Activated naive CD4-positive, alpha-beta T cell treated with anti-CD3 and anti-CD28 coated beads, Interleukin-2, amount 10 ng/mL, durations not matched to agents 7 days and 5 days (primary cell): ENCODE measurements around the gene RBMS3.

Experiments used
- CTCF ChIA-PET: fragments of 350-600 bp; sonication (Branson Sonifier 250); formaldehyde crosslinking; loops from one replicate; lab custom pipeline; 2021; ENCODE audit warnings: antibody characterized with exemption; lab: Charles Lee
- DNase-seq: peaks from one replicate; pipeline ENCODE4 v3.0.0-alpha.2; 2020
- H3K27ac Mint-ChIP-seq: one replicate; pipeline ENCODE4 v1.8.0; 2021; ENCODE audit warnings: mild to moderate bottlenecking, moderate library complexity, mixed read lengths
- H3K27me3 Mint-ChIP-seq: one replicate; pipeline ENCODE4 v1.8.0; 2021; ENCODE audit warnings: mild to moderate bottlenecking, mixed read lengths
- H3K36me3 Mint-ChIP-seq: one replicate; pipeline ENCODE4 v1.8.0; 2021; ENCODE audit warnings: mixed read lengths
- H3K4me1 Mint-ChIP-seq: one replicate; pipeline ENCODE4 v1.8.0; 2021; ENCODE audit warnings: mixed read lengths
- H3K4me3 Mint-ChIP-seq: one replicate; pipeline ENCODE4 v1.8.0; 2021; ENCODE audit warnings: mild to moderate bottlenecking, moderate library complexity, mixed read lengths
- H3K9me3 Mint-ChIP-seq: one replicate; pipeline ENCODE4 v1.8.0; 2021; ENCODE audit warnings: mixed read lengths

Gene RBMS3

GRCh38 chr3:29481969-29482767, 201.3 kb downstream of the RBMS3 start:
- Mint-ChIP-seq H3K27me3 (no peaks in the 10 kb centered on the region), H3K9me3 (no peaks in the 10 kb centered on the region), H3K4me1 (no peaks in the 10 kb centered on the region), H3K4me3 (no peak overlapping the region), H3K36me3 (no peaks in the 10 kb centered on the region), H3K27ac (no peak overlapping the region)
- CTCF ChIA-PET, result no interaction called here
- DNase-seq, result no peak

GRCh38 chr3:29484633-29485032, 203.8 kb downstream of the RBMS3 start:
- no peaks in the 10 kb centered on the region for H3K36me3 Mint-ChIP-seq
- CTCF ChIA-PET, result no interaction called here
- no peak overlapping the region for H3K27ac Mint-ChIP-seq

GRCh38 chr3:29486096-29486495, 205.2 kb downstream of the RBMS3 start:
- H3K27me3 Mint-ChIP-seq, result no peaks in the 10 kb centered on the region
- CTCF ChIA-PET, result no interaction called here
- no peaks in the 10 kb centered on the region for H3K4me1 Mint-ChIP-seq
- H3K9me3 Mint-ChIP-seq, result peaks cover 5% of the 10 kb centered on the region
- no peak for DNase-seq
- H3K27ac Mint-ChIP-seq, result no peak overlapping the region
- H3K36me3 Mint-ChIP-seq, result no peaks in the 10 kb centered on the region
- no peak overlapping the region for H3K4me3 Mint-ChIP-seq

More at GRCh38 chr3:29484633-29485032, 203.8 kb downstream of the RBMS3 start:
- Mint-ChIP-seq H3K9me3 (peaks cover 2% of the 10 kb centered on the region), H3K27me3 (no peaks in the 10 kb centered on the region), H3K4me3 (no peak overlapping the region), H3K4me1 (no peaks in the 10 kb centered on the region)
- no peak for DNase-seq

- H3K27me3 Mint-ChIP-seq, result no peaks in the 10 kb centered on the region
- CTCF ChIA-PET, result no interaction called here
- H3K27ac Mint-ChIP-seq, result no peak overlapping the region
- H3K9me3 Mint-ChIP-seq, result peaks cover 5% of the 10 kb centered on the region
- no peak for DNase-seq
- H3K4me1 Mint-ChIP-seq, result no peaks in the 10 kb centered on the region
- no peak overlapping the region for H3K4me3 Mint-ChIP-seq
- H3K36me3 Mint-ChIP-seq, result no peaks in the 10 kb centered on the region
These were observed 206.0 kb downstream of the RBMS3 start for GRCh38 chr3:29486917-29487316.

- Mint-ChIP-seq H3K4me1 (no peaks in the 10 kb centered on the region), H3K27ac (no peak overlapping the region), H3K4me3 (no peak overlapping the region), H3K36me3 (no peaks in the 10 kb centered on the region), H3K9me3 (peaks cover 5% of the 10 kb centered on the region), H3K27me3 (no peaks in the 10 kb centered on the region)
- CTCF ChIA-PET, result no interaction called here
- no peak for DNase-seq
These were observed 208.1 kb downstream of the RBMS3 start for GRCh38 chr3:29488922-29489321.

- H3K27me3 Mint-ChIP-seq, result no peaks in the 10 kb centered on the region
These were observed 212.2 kb downstream of the RBMS3 start for GRCh38 chr3:29493109-29493508.

GRCh38 chr3:29494305-29495036, 213.6 kb downstream of the RBMS3 start:
- no peaks in the 10 kb centered on the region for H3K27me3 Mint-ChIP-seq
- no peak overlapping the region for H3K27ac Mint-ChIP-seq
- H3K4me1 Mint-ChIP-seq, result no peaks in the 10 kb centered on the region

More at GRCh38 chr3:29493109-29493508, 212.2 kb downstream of the RBMS3 start:
- no peaks in the 10 kb centered on the region for H3K4me1 Mint-ChIP-seq
- peaks cover 5% of the 10 kb centered on the region for H3K9me3 Mint-ChIP-seq
- CTCF ChIA-PET, result no interaction called here
- no peak for DNase-seq
- no peak overlapping the region for H3K27ac Mint-ChIP-seq
- H3K36me3 Mint-ChIP-seq, result no peaks in the 10 kb centered on the region
- no peak overlapping the region for H3K4me3 Mint-ChIP-seq

GRCh38 chr3:29497282-29497681, 216.4 kb downstream of the RBMS3 start:
- H3K27me3 Mint-ChIP-seq, result no peaks in the 10 kb centered on the region
- CTCF ChIA-PET, result no interaction called here
- H3K36me3 Mint-ChIP-seq, result no peaks in the 10 kb centered on the region
- H3K27ac Mint-ChIP-seq, result no peak overlapping the region
- H3K9me3 Mint-ChIP-seq, result no peaks in the 10 kb centered on the region
- no peak overlapping the region for H3K4me3 Mint-ChIP-seq
- DNase-seq, result no peak
- H3K4me1 Mint-ChIP-seq, result no peaks in the 10 kb centered on the region

More at GRCh38 chr3:29494305-29495036, 213.6 kb downstream of the RBMS3 start:
- H3K4me3 Mint-ChIP-seq, result no peak overlapping the region
- CTCF ChIA-PET, result no interaction called here
- H3K36me3 Mint-ChIP-seq, result no peaks in the 10 kb centered on the region
- peaks cover 4% of the 10 kb centered on the region for H3K9me3 Mint-ChIP-seq
- DNase-seq, result no peak

- Mint-ChIP-seq H3K4me1 (no peaks in the 10 kb centered on the region), H3K4me3 (no peak overlapping the region), H3K27me3 (no peaks in the 10 kb centered on the region), H3K9me3 (no peaks in the 10 kb centered on the region), H3K27ac (no peak overlapping the region), H3K36me3 (no peaks in the 10 kb centered on the region)
- CTCF ChIA-PET, result no interaction called here
- DNase-seq, result no peak
These were observed 221.9 kb downstream of the RBMS3 start for GRCh38 chr3:29502771-29503170.

- CTCF ChIA-PET, result no interaction called here
- Mint-ChIP-seq H3K27ac (no peak overlapping the region), H3K4me1 (no peaks in the 10 kb centered on the region), H3K36me3 (no peaks in the 10 kb centered on the region), H3K9me3 (no peaks in the 10 kb centered on the region), H3K27me3 (no peaks in the 10 kb centered on the region), H3K4me3 (no peak overlapping the region)
- DNase-seq, result no peak
These were observed 222.4 kb downstream of the RBMS3 start for GRCh38 chr3:29503314-29503713.

- no peaks in the 10 kb centered on the region for H3K4me1 Mint-ChIP-seq
- no peak overlapping the region for H3K27ac Mint-ChIP-seq
- H3K27me3 Mint-ChIP-seq, result no peaks in the 10 kb centered on the region
- no peaks in the 10 kb centered on the region for H3K9me3 Mint-ChIP-seq
- DNase-seq, result no peak
- H3K36me3 Mint-ChIP-seq, result no peaks in the 10 kb centered on the region
- H3K4me3 Mint-ChIP-seq, result no peak overlapping the region
- CTCF ChIA-PET, result no interaction called here
These were observed 223.1 kb downstream of the RBMS3 start for GRCh38 chr3:29503958-29504357.

- CTCF ChIA-PET, result no interaction called here
- Mint-ChIP-seq H3K27ac (no peak overlapping the region), H3K4me1 (no peaks in the 10 kb centered on the region), H3K4me3 (no peak overlapping the region), H3K9me3 (no peaks in the 10 kb centered on the region), H3K27me3 (no peaks in the 10 kb centered on the region), H3K36me3 (no peaks in the 10 kb centered on the region)
- DNase-seq, result no peak
These were observed 225.6 kb downstream of the RBMS3 start for GRCh38 chr3:29506502-29506901.

GRCh38 chr3:29511701-29512100, 230.8 kb downstream of the RBMS3 start:
- Mint-ChIP-seq H3K4me1 (no peaks in the 10 kb centered on the region), H3K4me3 (no peak overlapping the region), H3K27ac (no peak overlapping the region), H3K36me3 (no peaks in the 10 kb centered on the region), H3K9me3 (no peaks in the 10 kb centered on the region), H3K27me3 (no peaks in the 10 kb centered on the region)
- CTCF ChIA-PET, result no interaction called here
- no peak for DNase-seq

GRCh38 chr3:29512641-29513040, 231.8 kb downstream of the RBMS3 start:
- Mint-ChIP-seq H3K4me3 (no peak overlapping the region), H3K27ac (no peak overlapping the region), H3K9me3 (no peaks in the 10 kb centered on the region), H3K4me1 (no peaks in the 10 kb centered on the region), H3K36me3 (no peaks in the 10 kb centered on the region), H3K27me3 (no peaks in the 10 kb centered on the region)
- CTCF ChIA-PET, result no interaction called here
- no peak for DNase-seq

GRCh38 chr3:29513236-29513635, 232.4 kb downstream of the RBMS3 start:
- no peaks in the 10 kb centered on the region for H3K27me3 Mint-ChIP-seq
- no peaks in the 10 kb centered on the region for H3K9me3 Mint-ChIP-seq
- H3K4me1 Mint-ChIP-seq, result no peaks in the 10 kb centered on the region
- CTCF ChIA-PET, result no interaction called here
- no peak for DNase-seq
- H3K36me3 Mint-ChIP-seq, result no peaks in the 10 kb centered on the region
- no peak overlapping the region for H3K4me3 Mint-ChIP-seq
- no peak overlapping the region for H3K27ac Mint-ChIP-seq
